K562 (cell line): ENCODE measurements around the gene DENND2C. TPM values are rescaled to one million over a fixed set of nuclear protein-coding genes. Genes with fewer than 3 reads are reported as not detected.

Experiments used
- ATF6 ChIP-seq: sonication (generic); formaldehyde crosslinking; IDR thresholded peaks from 2 replicates; pipeline ENCODE4 v1.4.0; 2020; ENCODE audit warnings: mild to moderate bottlenecking, missing genetic modification reagents
- COPS2 ChIP-seq: fragments of 450-650 bp; conservative IDR thresholded peaks from 2 replicates; pipeline ENCODE4 v1.6.1; 2016; ENCODE audit warnings: mild to moderate bottlenecking, moderate library complexity
- CTCF ChIP-seq, 3 experiments: IDR thresholded peaks in 2 of 3; conservative IDR thresholded peaks in 1 of 3; 2 replicates each; pipeline ENCODE4 v1.5.1; 2011 to 2012; ENCODE audit warnings: low read length in 3 of 3, mild to moderate bottlenecking in 3 of 3, control low read depth in 2 of 3, improper control_type of control experiment in 1 of 3, inconsistent platforms in 1 of 3, low read depth in 1 of 3, mixed read lengths in 1 of 3, moderate library complexity in 1 of 3; ENCODE audit not compliant: insufficient read depth in 2 of 3
- MAFF ChIP-seq: IDR thresholded peaks from 2 replicates; pipeline ENCODE4 v1.6.1; 2012; ENCODE audit warnings: low read length, improper control_type of control experiment
- NCOR1 ChIP-seq: fragments of 450-650 bp; IDR thresholded peaks from 2 replicates; pipeline ENCODE4 v1.6.1; 2016; ENCODE audit warnings: mild to moderate bottlenecking, moderate library complexity
- NELFE ChIP-seq: IDR thresholded peaks from 2 replicates; pipeline ENCODE4 v1.6.1; 2011; ENCODE audit warnings: mild to moderate bottlenecking; ENCODE audit not compliant: insufficient read depth, insufficient read length
- RCOR1 ChIP-seq, 2 experiments: IDR thresholded peaks; 2 replicates each; pipeline ENCODE4 v1.6.1; 2012; ENCODE audit warnings: low read depth in 2 of 2, low read length in 2 of 2, borderline replicate concordance in 1 of 2, improper control_type of control experiment in 1 of 2
- SFPQ ChIP-seq: fragments of 200-400 bp; formaldehyde crosslinking; IDR thresholded peaks from 2 replicates; pipeline ENCODE4 v1.6.1; 2017; ENCODE audit warnings: mild to moderate bottlenecking, low read depth, low read length, moderate library complexity
- SLC30A9 ChIP-seq: fragments of 250-450 bp; sonication (Bioruptor Pico); IDR thresholded peaks from 2 replicates; pipeline ENCODE4 v1.8.0; 2022; ENCODE audit warnings: mild to moderate bottlenecking, moderate library complexity
- SNAPC5 ChIP-seq: fragments of 250-450 bp; sonication (Bioruptor Pico); IDR thresholded peaks from 2 replicates; pipeline ENCODE4 v1.8.0; 2021; ENCODE audit warnings: moderate library complexity, mild to moderate bottlenecking, inconsistent platforms
- TBP ChIP-seq: optimal IDR thresholded peaks from 2 replicates; pipeline ENCODE3; 2011; ENCODE audit warnings: low read depth, low read length, improper control_type of control experiment
- TCF7 ChIP-seq: sonication (generic); IDR thresholded peaks from 2 replicates; pipeline ENCODE4 v1.6.1; 2016; ENCODE audit warnings: antibody characterized with exemption, borderline replicate concordance
- ZBTB11 ChIP-seq, 3 experiments: fragments of 200-800 bp in 1 of 3; fragments of 250-450 bp in 1 of 3; fragments of 450-650 bp in 1 of 3; sonication (Bioruptor Pico) in 1 of 3; sonication (Bioruptor generic) in 1 of 3; formaldehyde crosslinking in 1 of 3; IDR thresholded peaks; 2 replicates each; pipeline versions ENCODE4 v1.6.1 to v1.8.0; 2016 to 2022; ENCODE audit warnings: mild to moderate bottlenecking in 2 of 3, missing genetic modification characterization in 2 of 3, missing compliant biosample characterization in 1 of 3, moderate library complexity in 1 of 3
- ZBTB8A ChIP-seq: fragments of 450-650 bp; IDR thresholded peaks from 2 replicates; pipeline ENCODE4 v1.6.1; 2018; ENCODE audit warnings: mild to moderate bottlenecking, moderate library complexity; ENCODE audit not compliant: partially characterized antibody
- ZNF143 ChIP-seq: sonication (generic); formaldehyde crosslinking; IDR thresholded peaks from 2 replicates; pipeline ENCODE4 v1.9.0; 2022; ENCODE audit warnings: mild to moderate bottlenecking, missing genetic modification reagents
- ZNF146 ChIP-seq: IDR thresholded peaks from one replicate; pipeline ENCODE4 v1.6.1; 2018; ENCODE audit warnings: missing compliant biosample characterization; ENCODE audit not compliant: unreplicated experiment
- ZNF282 ChIP-seq: sonication (generic); formaldehyde crosslinking; IDR thresholded peaks from 2 replicates; pipeline ENCODE4 v1.8.1; 2023; ENCODE audit warnings: missing genetic modification reagents
- ZNF316 ChIP-seq: fragments of 450-650 bp; IDR thresholded peaks from 2 replicates; pipeline ENCODE4 v1.6.1; 2016
- polyA plus RNA-seq, 8 experiments: library from polyadenylated mRNA; depleted of rRNA in 4 of 8; stranded (reverse) in 5 of 8; unstranded in 3 of 8; fragments of >200 nt; fragmentation: Nextera tagmentation in 2 of 8; fragmentation: Illumina TruSeq in 1 of 8; extraction: Ambion mirVana in 2 of 8; extraction: Trizol in 1 of 8; gene quantifications; 2 replicates each; pipeline versions ENCODE4 v1.2.1 to v1.2.3, GENCODE V29; 2011 to 2014; ENCODE audit warnings: inconsistent platforms in 1 of 8, missing spikeins in 1 of 8
- total RNA-seq, 7 experiments: library from RNA; depleted of rRNA in 6 of 7; stranded (reverse); fragments of >200 nt in 6 of 7; fragmentation: Illumina TruSeq in 2 of 7; extraction: Trizol in 2 of 7; gene quantifications; 2 replicates each; pipeline versions ENCODE4 v1.2.1 to v1.2.3, GENCODE V29; 2011 to 2021; ENCODE audit warnings: low replicate concordance in 1 of 7

The DENND2C gene
- total and polyA plus RNA-seq, 9 of the 15 experiments (the other 6 are each of a cell fraction or from before 2014, with no cell fraction given) = 0.03 to 0.25 (median 0.14) TPM

DNA sequence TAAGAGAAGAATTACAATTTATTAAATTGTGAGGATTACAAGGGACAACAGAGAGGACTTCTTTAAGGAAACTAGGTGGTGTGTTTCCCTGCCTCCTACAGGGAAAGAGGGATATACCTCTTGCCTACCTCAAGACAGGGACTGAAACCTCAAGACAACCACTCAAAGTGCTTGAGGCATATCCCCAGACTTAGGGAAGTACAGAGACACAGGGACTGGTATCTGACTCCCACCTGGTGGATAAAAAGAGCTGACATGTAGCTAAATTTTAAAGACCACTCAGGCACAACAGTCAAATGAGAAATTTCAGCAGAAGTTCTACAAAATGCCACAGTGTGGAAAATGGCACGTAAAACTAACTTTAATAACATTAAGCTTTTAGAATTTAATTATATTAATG lies 21.3 kb downstream of the DENND2C start (continued):
- no peak for TF ChIP-seq ZNF146 (CRISPR knock-in tag)
- no peak for TF ChIP-seq COPS2
- no peak for TF ChIP-seq TCF7
- TF ChIP-seq ZNF316 = peak; percentile 34; the same call in 1 of the 2 replicates
- TF ChIP-seq CTCF (IDR thresholded peaks at IDR 0.05 in 2 of 3, conservative IDR thresholded peaks at IDR 0.05 in 1 of 3; ENCODE audit: insufficient read depth in 2 of 3, low read depth in 1 of 3, low read length in 3 of 3) = peak in 2 of 3 experiments; percentile 28 to 41; a peak in 2 of 6 replicates
- TF ChIP-seq ZNF143 = no peak
- no peak for TF ChIP-seq SLC30A9 (CRISPR knock-in tag)
- no peak for TF ChIP-seq NELFE
- TF ChIP-seq SFPQ = no peak
- no peak for TF ChIP-seq RCOR1 (IDR thresholded peaks at IDR 0.05; ENCODE audit: borderline replicate concordance in 1 of 2, low read depth in 2 of 2, low read length in 2 of 2)
- no peak for TF ChIP-seq SNAPC5 (CRISPR knock-in tag)
- no peak for TF ChIP-seq TBP
- TF ChIP-seq MAFF = no peak
- TF ChIP-seq ZBTB11 (CRISPR knock-in tag; IDR thresholded peaks at IDR 0.05) = 0 out of 6 replicates have a peak, but pooled peaks of 1 of the 3 experiments have one; percentile 29
- no peak for TF ChIP-seq ZNF282 (CRISPR knock-in tag)
- no peak for TF ChIP-seq ATF6
- TF ChIP-seq ZBTB8A = no peak
- no peak for TF ChIP-seq NCOR1
